HFFc6 (cell line): ENCODE data around the gene ASXL3. TPM values are rescaled to one million over a fixed set of nuclear protein-coding genes. Genes with fewer than 3 reads are reported as not detected.

Source experiments
- DNase-seq: peaks from one replicate; pipeline ENCODE4 v3.0.0-alpha.2; 2018
- H3K27ac Mint-ChIP-seq: 2 replicates; pipeline ENCODE4 v1.8.0; 2020; ENCODE audit warnings: mild to moderate bottlenecking, mixed read lengths
- H3K27me3 Mint-ChIP-seq: 2 replicates; pipeline ENCODE4 v1.8.0; 2021; ENCODE audit warnings: mild to moderate bottlenecking, moderate library complexity, mixed read lengths; ENCODE audit not compliant: insufficient read depth
- H3K36me3 Mint-ChIP-seq: 2 replicates; pipeline ENCODE4 v1.8.0; 2021; ENCODE audit warnings: low read depth, mixed read lengths
- H3K4me1 Mint-ChIP-seq: 2 replicates; pipeline ENCODE4 v1.8.0; 2020; ENCODE audit warnings: low read depth, mixed read lengths
- H3K4me3 Mint-ChIP-seq: 2 replicates; pipeline ENCODE4 v1.8.0; 2020; ENCODE audit warnings: mild to moderate bottlenecking, moderate library complexity, mixed read lengths
- H3K9me3 Mint-ChIP-seq: 2 replicates; pipeline ENCODE4 v1.8.0; 2020; ENCODE audit warnings: mild to moderate bottlenecking, mixed read lengths
- total RNA-seq, 6 experiments: library from RNA; stranded (reverse); fragmentation: NEBNext Ultra II Directional; extraction: Animal tissue kit (Norgen Biotek cat#: 25700); gene quantifications; 2 replicates in 1 of 6; 3 replicates in 5 of 6; pipeline ENCODE4 v1.2.3, GENCODE V29; 2021
- TF ChIP-seq, protein P1 (sequence below): fragments of 200-600 bp; sonication (generic); IDR thresholded peaks from 2 replicates; pipeline ENCODE4 v1.5.0; 2021; ENCODE audit warnings: antibody characterized with exemption, mild to moderate bottlenecking

Gene ASXL3
- total RNA-seq, 6 experiments from 2014 or later, result not detected

DNA sequence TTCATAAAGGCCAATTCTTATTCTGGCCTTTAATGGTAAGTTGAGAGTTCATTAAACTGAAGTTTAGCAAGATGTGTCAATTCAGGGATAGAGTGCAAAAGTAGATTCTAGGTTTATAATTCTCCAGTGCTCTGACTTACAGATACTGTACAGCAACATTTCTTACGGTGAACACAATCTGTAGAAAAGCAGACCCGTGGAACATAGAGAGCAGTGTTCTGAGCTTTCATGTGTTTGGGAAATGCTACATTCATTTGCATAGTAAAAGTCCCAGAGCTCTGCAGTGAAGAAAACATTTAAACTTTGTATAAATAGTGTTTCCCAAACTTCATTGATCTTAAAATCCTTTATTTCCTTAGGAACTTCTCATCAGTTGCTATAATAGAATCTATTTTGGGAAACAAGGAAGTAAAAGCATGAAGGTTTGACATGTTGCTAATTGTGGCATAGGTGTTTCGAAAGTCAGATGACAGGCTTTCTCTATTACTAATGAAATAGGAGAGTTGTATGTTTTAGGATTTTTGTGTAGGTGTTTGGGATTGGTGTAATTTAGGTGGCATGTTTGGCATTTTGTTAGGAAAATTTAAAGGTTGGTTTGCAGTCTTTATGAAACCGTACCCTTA is 138.2 kb downstream of the ASXL3 start:
- DNase-seq, result no peak
- Mint-ChIP-seq H3K4me1 (no peaks in the 10 kb centered on the region), H3K27me3 (no peaks in the 10 kb centered on the region), H3K9me3 (peaks cover 45% of the 10 kb centered on the region), H3K27ac (no peak overlapping the region), H3K4me3 (no peak overlapping the region), H3K36me3 (peaks cover 9% of the 10 kb centered on the region; the same call in 1 of the 2 replicates)
- TF ChIP-seq, protein P1, sequence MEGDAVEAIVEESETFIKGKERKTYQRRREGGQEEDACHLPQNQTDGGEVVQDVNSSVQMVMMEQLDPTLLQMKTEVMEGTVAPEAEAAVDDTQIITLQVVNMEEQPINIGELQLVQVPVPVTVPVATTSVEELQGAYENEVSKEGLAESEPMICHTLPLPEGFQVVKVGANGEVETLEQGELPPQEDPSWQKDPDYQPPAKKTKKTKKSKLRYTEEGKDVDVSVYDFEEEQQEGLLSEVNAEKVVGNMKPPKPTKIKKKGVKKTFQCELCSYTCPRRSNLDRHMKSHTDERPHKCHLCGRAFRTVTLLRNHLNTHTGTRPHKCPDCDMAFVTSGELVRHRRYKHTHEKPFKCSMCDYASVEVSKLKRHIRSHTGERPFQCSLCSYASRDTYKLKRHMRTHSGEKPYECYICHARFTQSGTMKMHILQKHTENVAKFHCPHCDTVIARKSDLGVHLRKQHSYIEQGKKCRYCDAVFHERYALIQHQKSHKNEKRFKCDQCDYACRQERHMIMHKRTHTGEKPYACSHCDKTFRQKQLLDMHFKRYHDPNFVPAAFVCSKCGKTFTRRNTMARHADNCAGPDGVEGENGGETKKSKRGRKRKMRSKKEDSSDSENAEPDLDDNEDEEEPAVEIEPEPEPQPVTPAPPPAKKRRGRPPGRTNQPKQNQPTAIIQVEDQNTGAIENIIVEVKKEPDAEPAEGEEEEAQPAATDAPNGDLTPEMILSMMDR, result no peak

DNA sequence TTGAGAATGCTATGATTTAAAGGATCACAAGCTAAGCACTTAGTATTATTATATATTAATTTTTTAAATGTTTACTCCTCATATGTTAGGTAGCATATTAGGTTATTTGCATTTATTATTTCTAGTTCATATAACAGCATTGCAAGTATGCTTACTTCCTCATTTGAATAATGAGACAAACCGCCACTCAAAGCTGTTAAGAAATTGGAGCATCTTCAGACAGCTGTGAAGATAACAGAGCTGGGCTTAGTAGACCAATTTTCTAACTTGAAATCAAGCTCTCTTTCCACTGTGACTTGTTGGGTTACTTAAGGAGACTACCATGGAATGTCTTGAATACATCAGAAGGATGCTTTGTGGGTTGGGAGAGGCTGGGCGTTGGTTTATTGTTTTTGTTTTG is 139.3 kb downstream of the ASXL3 start:
- TF ChIP-seq, protein P1, result no peak
- H3K27me3 Mint-ChIP-seq, result no peaks in the 10 kb centered on the region
- H3K4me1 Mint-ChIP-seq, result no peaks in the 10 kb centered on the region

DNA sequence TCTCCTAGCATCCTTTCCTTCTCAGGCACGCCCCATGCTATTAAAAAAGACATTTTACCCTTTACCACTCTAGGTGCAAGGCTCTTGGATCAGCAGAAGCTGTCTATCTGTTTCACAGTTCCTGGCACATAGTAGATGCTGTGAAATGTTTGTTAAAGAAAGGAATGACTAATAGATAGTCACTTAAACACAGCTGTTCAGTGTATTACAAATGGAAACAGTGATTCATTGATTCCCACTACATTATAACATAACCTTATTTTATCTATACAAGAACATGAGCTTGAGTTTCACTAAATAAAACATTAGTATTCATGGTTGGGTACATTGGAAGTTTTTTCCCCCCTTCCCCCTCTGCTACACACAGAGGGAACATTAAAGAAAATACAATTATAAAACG is 142.1 kb downstream of the ASXL3 start:
- DNase-seq, result no peak
- Mint-ChIP-seq H3K4me3 (no peak overlapping the region), H3K4me1 (no peaks in the 10 kb centered on the region), H3K27me3 (no peaks in the 10 kb centered on the region), H3K36me3 (no peaks in the 10 kb centered on the region), H3K9me3 (peaks cover 22% of the 10 kb centered on the region), H3K27ac (no peak overlapping the region)
- TF ChIP-seq, protein P1, result no peak

More for the DNA sequence above, 139.3 kb downstream of the ASXL3 start:
- Mint-ChIP-seq H3K4me3 (no peak overlapping the region), H3K36me3 (peaks cover 9% of the 10 kb centered on the region; the same call in 1 of the 2 replicates), H3K27ac (no peak overlapping the region), H3K9me3 (peaks cover 43% of the 10 kb centered on the region)
- no peak for DNase-seq

DNA sequence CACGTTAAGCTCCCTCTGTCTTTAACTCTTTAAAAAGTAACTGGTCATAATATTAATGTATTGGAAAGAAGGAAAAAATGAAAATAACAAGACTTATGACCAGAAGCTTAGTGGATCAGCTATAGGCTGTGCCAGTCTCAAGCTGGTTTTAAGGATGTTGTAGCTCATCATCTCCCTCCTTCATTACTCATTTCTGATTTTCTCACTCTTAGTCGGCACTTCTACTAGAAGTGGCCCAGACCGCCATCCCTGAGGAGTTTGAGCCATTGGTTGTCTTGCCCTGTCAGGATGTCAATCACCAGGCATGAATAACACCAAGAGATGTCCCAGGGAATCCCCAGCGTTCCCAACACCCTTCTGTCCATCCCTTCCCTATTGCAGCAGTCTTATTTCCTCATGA is 151.5 kb downstream of the ASXL3 start:
- Mint-ChIP-seq H3K27ac (no peak overlapping the region), H3K9me3 (peaks cover 34% of the 10 kb centered on the region), H3K4me3 (no peak overlapping the region), H3K4me1 (no peaks in the 10 kb centered on the region), H3K36me3 (no peaks in the 10 kb centered on the region), H3K27me3 (no peaks in the 10 kb centered on the region)
- TF ChIP-seq, protein P1, result no peak
- no peak for DNase-seq

DNA sequence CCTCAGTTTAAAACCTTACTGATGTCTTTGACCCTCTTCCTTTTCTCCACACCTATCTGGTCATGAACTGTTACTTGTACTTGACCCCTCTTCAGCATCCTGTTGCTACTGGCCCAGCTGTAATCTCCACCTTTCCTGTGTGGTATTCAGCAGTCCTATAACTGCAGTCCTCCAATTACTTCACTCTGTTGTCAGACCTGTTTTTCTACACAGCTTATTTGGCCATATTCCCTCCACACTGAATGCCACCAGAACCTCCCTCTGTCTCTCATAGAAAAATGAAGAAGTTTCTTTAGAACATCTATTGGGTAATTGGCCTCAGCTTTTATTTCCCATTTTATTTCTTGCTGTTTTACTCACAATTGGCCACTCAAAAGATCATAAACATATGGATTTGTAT is 155.4 kb downstream of the ASXL3 start:
- H3K9me3 Mint-ChIP-seq, result peaks cover 48% of the 10 kb centered on the region
- no peaks in the 10 kb centered on the region for H3K27me3 Mint-ChIP-seq
- TF ChIP-seq, protein P1, result no peak
- H3K36me3 Mint-ChIP-seq, result no peaks in the 10 kb centered on the region
- H3K27ac Mint-ChIP-seq, result no peak overlapping the region
- DNase-seq, result no peak
- no peak overlapping the region for H3K4me3 Mint-ChIP-seq
- H3K4me1 Mint-ChIP-seq, result no peaks in the 10 kb centered on the region

DNA sequence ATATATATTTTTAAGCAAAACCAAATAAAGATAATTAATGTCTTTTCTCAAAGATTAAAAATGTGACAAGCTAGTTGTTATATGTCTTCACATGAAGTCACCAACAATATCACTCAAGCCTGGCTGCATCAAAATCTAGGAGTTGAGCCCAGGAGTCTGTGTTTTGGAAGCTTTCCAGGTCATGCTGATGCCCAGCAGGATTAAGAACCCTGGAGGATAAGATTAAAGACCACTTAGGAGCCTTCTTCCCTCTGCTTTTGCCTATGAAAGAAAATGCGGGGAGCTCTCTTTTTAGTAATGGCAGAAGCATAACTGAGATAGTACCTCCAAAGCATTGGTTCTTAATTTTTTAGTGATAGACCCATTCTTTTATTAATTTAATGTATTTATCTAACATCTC is 157.4 kb downstream of the ASXL3 start:
- Mint-ChIP-seq H3K9me3 (peaks cover 53% of the 10 kb centered on the region), H3K36me3 (0 out of 2 replicates have a peak, but pooled peaks cover 5% of the 10 kb centered on the region), H3K27me3 (no peaks in the 10 kb centered on the region), H3K4me1 (no peaks in the 10 kb centered on the region), H3K27ac (no peak overlapping the region), H3K4me3 (no peak overlapping the region)
- TF ChIP-seq, protein P1, result no peak
- no peak for DNase-seq
